ENCODE data around the gene FTCD.
A peak's percentile ranks its signal among the peaks of the same experiment; 100 is the strongest.
"Not testable (repeated sequence)": the region's sequence is repeated elsewhere in the genome, so short reads cannot be mapped to it uniquely, and the experiment has no call there.

FTCD gene

DNA sequence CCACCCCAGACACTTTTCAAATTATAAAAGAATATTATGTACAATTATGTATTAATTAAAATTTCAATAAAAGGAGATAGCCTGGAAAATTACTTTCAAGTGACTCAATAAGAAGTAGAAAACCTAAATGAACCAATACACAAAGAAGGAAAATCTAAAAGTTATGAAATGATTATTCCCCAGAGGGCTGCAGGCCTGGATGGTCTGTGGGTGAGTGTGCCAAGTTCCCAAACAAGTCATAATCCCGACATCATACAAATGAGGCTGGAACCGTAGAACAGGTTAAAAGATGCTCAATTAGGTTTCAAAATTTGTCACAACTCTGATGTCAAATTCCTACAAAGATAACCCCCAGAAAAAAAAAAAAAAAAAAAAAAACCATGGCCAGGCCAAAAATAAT lies 16.2 kb upstream of the FTCD start:
- DNase-seq: no peak

DNA sequence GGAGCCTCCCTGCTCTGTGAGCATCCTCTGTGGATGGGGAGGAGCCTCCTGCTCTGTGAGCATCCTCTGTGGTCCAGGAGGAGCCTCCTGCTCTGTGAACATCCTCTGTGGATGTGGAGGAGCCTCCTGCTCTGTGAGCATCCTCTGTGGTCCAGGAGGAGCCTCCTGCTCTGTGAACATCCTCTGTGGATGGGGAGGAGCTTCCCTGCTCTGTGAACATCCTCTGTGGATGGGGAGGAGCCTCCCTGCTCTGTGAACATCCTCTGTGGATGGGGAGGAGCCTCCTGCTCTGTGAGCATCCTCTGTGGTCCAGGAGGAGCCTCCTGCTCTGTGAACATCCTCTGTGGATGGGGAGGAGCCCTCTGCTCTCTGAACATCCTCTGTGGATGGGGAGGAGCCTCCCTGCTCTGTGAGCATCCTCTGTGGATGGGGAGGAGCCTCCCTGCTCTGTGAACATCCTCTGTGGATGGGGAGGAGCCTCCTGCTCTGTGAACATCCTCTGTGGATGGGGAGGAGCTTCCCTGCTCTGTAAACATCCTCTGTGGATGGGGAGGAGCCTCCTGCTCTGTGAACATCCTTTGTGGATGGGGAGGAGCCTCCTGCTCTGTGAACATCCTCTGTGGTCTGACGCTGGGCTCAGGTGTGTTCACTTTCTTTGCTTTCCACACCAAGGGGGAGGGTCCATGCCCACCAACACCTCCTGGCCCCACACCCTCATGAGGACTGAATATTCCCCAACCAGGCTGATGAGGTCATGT lies 15.2 kb upstream of the FTCD start:
- not testable (repeated sequence) for DNase-seq

DNA sequence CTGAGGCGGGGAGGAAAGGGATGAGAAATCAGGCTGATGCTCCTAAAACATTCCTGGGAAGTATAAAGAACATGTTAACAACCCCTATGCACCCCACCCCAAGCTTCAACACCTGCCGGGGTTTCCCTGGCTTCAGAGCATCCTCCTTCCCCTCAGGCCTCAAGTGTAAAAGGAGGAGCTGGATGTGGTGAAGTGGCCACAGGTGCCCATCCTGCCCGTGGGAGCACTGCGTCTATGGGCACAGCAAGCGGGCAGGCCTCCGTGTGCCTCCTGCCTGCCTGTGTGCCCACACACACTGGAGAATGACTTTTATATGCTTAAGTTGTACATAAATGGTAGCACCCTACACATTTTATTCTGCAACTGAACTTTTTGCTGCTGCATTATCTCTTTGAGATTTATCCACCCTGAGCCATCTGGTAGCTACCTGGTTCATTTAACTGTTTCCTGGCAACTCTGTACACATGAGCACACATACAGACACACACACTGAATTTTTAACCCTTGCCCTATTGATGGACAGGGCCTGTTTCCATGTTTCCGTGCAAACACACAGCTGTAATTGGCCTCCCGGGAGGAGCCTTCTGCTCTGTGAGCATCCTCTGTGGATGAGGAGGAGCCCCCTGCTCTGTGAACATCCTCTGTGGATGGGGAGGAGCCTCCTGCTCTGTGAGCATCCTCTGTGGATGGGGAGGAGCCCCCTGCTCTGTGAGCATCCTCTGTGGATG lies 13.4 kb upstream of the FTCD start:
- DNase-seq: peak; percentile 14

DNA sequence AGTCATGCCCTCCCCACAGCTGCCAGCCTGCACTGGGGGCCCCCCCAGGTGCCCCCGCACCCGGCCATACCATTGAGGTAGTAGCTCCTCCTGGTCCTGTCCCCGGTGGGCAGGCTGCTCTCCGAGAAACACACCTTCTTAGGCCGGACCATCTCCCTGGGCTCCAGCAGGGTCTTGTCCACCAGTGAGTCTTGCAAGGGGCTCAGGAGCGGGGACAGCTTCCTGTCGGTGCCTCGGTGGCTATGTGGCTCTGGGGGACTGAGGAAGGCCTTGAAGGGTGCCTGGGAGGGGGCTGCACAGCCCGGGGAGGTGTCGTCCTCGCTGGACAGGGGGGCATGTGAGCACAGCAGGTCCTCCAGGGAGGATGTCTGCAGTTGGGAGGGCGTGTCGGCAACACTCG lies 12.9 kb upstream of the FTCD start:
- peak; percentile 10 for DNase-seq

DNA sequence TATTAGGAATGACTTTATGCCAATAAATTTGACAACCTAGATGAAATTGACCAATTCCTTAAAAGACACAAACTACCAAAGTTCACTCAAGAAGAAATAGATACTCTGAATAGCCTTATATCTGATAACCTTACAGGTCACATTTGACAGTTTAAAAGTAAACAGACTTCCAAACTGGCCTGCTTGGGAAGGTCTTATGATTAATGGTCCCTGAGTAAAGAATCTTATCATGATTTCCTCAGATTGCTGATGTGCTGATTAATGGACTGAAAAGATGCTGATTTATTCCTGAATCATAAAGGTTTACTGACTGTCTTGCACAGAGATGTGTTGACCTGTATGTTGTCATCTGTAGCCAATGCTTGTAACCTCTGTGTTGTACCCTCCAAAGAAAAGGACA lies 9.7 kb upstream of the FTCD start:
- DNase-seq: no peak

DNA sequence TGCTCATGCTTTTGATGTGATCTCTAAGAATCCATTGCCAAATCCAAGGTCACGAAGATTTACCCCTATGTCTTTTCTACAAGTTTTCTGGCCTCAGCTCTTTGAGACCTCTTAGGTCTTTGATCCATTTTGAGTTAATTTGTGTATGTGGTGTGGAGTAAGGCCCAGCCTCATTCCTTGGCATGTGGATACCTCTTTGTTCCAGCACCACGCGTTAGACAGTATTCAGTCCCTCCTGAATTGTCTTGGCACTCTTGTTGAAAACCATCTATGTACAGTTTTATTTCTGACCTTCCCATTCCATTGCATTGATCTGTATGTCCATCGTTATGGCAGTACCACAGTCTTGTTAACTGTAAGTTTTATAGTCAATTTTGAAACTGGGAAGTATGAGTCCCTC lies 8.0 kb upstream of the FTCD start:
- DNase-seq: no peak

DNA sequence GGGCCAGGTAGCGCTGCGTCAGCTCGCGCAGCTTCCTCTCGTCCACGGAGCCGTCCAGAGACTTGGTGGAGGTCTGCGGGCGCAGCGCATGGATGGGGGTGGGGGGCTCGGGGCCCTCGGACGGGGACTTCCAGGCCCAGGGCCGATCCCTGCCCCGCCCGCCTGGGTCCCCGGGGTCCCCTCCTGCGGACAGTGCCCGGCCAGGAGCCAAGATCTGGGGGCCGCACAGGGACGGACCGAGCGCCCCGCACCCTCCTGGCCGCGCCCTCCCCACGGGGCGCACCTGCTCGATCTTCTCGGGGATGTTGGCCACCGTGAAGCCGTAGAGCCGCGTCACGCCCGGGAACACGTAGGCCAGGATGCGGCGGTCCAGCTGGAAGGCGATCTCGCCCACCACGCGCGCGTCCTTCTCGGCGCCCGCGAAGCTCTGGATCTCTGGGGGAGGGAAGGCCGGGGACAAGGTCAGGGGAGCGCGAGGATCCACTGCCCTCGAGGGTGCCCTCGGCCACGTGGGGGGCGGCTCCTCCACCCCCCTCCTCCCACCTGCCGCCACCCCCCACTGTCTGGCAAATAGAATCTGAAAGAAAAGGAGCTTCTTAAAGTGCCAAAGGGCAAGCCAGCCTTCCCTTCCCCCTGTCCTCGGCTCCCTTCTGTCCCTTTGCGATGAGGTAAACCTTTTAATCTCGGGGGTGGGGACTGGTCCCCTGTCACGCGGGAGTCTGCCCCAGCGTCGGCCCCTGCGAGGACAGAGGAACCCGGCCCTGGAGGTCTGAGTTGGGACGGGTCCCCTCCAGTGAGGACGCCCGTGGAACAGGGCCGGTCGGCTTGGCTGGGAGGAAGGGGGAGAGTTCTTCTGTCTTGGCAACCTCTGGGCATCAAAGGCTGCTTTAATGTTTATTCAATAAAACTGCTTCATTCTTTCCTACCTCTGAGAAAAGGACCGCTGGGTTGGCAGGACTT lies 6.5 kb upstream of the FTCD start:
- peak; percentile 18 for DNase-seq

- DNase-seq: peak; percentile 25
Observed at GRCh38 chr21:46160907-46161632, 5.7 kb upstream of the FTCD start.

GRCh38 chr21:46160657-46160906 lies 5.2 kb upstream of the FTCD start:
- DNase-seq: no peak

DNA sequence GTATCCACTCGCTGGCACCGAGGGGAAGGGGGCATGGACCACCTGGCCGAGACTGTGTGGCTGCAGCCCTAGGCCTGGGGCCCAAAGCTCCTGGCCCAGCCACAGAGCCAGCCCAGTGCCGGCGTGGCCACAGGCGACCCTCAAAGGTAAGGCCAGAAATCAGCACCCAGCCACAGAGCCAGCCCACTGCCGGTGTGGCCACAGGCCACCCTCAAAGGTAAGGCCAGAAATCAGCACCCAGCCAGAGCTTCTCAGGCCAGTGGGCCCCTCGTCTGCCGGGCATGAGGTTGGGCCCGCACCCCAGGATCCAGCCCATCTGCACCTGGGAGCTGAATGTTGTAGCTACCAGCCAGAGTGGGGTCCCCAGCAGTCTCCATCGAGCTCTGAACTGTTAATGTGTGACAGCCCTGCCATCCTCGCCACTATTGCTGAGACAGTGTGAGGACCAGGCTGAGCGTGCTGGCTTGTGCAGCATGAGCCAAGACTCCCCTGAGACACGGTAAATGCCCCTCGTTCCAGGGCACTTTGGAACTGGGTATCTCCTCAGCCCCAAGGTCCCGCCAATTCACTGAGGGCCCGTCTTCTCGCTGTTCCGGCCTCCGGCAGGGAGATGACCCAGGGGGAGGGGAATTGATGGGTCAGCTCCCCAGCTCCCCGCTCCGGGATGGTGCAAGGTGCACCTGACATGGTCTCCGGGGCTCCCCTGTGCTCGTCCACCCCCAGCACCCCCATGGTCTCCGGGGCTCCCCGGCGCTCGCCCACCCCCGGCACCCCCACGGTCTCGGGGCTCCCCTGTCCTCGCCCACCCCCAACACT lies 4.7 kb upstream of the FTCD start:
- DNase-seq: peak; percentile 19

DNA sequence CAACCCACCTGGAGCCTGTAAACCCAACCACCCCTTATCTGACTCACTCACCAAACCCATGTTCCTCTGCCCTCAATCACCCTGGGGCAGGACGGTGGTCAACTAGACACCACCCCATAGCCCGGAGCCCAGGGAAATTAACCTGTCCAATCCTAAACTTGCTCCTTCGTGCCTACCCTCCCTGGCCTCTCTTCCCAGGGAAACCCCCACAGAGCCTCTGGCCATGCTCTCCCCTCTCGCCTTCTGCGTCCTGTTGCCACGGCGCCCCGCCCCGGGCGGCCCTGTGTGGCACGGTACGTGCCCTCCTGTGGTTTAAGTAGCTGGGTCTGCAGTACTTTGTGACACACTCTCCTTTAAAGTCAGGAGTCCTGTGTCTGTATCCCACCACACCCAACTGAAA lies 4.0 kb upstream of the FTCD start:
- peak; percentile 22 for DNase-seq

- peak; percentile 10 for DNase-seq
Observed at GRCh38 chr21:46158666-46159300, 3.4 kb upstream of the FTCD start.

DNA sequence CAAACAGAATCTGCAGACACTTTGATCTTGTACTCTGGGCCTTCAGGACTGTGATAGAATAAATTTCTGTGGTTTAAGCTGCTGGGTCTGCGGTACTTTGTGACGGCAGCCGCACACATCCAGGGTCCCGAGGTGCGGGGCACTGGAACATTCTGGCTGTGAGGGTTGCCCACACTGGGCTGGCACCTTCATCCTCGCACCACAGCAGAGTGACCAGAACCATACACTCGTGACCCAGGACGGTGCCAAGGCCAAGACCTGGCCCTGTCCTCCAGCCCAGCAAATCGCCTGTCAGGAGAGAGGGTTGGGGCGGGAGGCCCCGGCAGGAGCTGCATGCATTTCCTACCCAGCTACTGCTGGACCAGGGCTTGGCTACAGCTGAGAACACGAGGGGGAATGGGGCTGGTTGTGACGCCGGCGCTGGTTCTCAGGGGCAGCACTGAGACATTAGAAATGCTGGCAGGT lies 2.6 kb upstream of the FTCD start:
- peak; percentile 10 for DNase-seq

GRCh38 chr21:46157396-46157986 lies 2.1 kb upstream of the FTCD start:
- peak; percentile 13 for DNase-seq

DNA sequence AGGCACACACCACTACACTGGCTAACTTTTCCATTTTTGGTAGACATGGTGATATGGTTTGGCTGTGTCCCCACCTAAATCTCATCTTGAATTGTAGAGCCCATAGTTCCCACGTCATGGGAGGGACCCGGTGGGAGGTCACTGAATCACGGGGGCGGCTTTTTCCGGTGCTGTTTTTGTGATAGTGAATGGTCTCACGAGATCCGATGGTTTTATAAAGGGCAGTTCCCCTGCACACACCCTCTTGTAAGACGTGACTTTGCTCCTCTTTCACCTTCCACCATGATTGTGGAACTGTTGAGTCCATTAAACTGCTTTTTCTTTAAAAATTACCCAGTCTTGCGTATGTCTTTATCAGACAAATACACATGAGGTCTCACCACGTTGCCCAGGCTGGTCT lies 1.3 kb upstream of the FTCD start:
- DNase-seq: peak; percentile 21

DNA sequence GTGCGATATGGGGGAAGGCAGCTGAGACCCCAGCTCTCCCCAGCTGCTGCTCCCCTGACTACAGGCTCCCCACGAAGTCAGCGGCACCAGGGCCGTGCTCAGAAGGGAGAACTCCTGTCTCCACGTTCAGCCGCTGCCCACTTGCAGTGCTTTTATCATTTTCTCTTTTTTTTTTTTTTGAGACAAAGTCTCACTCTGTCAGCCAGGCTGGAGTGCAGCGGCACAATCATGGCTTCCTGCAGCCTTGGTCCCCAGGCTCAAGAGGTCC lies 933 bp upstream of the FTCD start:
- no peak for DNase-seq

GRCh38 chr21:46154955-46155513 lies 345 bp downstream of the FTCD start:
- DNase-seq: peak; percentile 20

GRCh38 chr21:46154155-46154954 lies 1.0 kb downstream of the FTCD start:
- peak; percentile 19 for DNase-seq

GRCh38 chr21:46153247-46154154 lies 1.9 kb downstream of the FTCD start:
- peak; percentile 83 for DNase-seq
